ENCODE data around the gene RAD9A.

GRCh38 chr11:67366546-67366945 lies 25.2 kb upstream of the RAD9A start:
- TF ChIP-seq CTCF (IDR thresholded peaks at IDR 0.05 in 2 of 3, conservative IDR thresholded peaks at IDR 0.05 in 1 of 3; ENCODE audit: insufficient read depth in 2 of 3, low read depth in 1 of 3, low read length in 3 of 3) (no peak), UBTF (IDR thresholded peaks at IDR 0.05; ENCODE audit: borderline replicate concordance in 1 of 2, low read depth in 2 of 2, low read length in 2 of 2) (no peak)
